ENCODE measurements around the gene TBX10. TPM values are rescaled to one million over a fixed set of nuclear protein-coding genes. Genes with fewer than 3 reads are reported as not detected.
"Not testable (repeated sequence)": the region's sequence is repeated elsewhere in the genome, so short reads cannot be mapped to it uniquely, and the experiment has no call there.

Gene TBX10
- total RNA-seq, 2 experiments from 2014 or later: not detected

- peak; percentile 90 for DNase-seq
- Mint-ChIP-seq H3K27ac (peak within 1 kb of the TSS; percentile 93), H3K4me1 (peaks cover 26% of the 10 kb centered on the region), H3K4me3 (peak within 1 kb of the TSS; percentile 82), H3K27me3 (no peaks in the 10 kb centered on the region), H3K36me3 (ENCODE audit: low read depth) (no peaks in the 10 kb centered on the region), H3K9me3 (no peaks in the 10 kb centered on the region)
- ChIA-PET POLR2A (interaction anchor here (0.7 to 5.6 kb wide), 14 partner anchors 9 to 390 kb away, joined by 3 to 38 read pairs (median 3); partner anchors contain the start of genes ACY3, POLD4 and PPP1CA), CTCF (interaction anchor here (0.7 to 4.3 kb wide), 22 partner anchors 9 to 390 kb away, joined by 3 to 57 read pairs (median 6); partner anchors contain the start of genes ACY3 and PPP1CA)
These were observed 10.0 kb downstream of the TBX10 start, which contains the start of gene NUDT8 for GRCh38 chr11:67629386-67630227. Gene NUDT8, minus strand, starts transcription at chr11:67629937. Its CDS starts 26 bp downstream, at chr11:67629911.

GRCh38 chr11:67628710-67629385 lies 10.7 kb downstream of the TBX10 start:
- H3K9me3 Mint-ChIP-seq: no peaks in the 10 kb centered on the region
- no peaks in the 10 kb centered on the region for H3K27me3 Mint-ChIP-seq
- ChIA-PET POLR2A (interaction anchor here (0.7 to 5.6 kb wide), 9 partner anchors 11 to 275 kb away, joined by 3 to 38 read pairs (median 5); partner anchors contain the start of genes ACY3 and POLD4), CTCF (interaction anchor here (0.7 to 4.3 kb wide), 19 partner anchors 9 to 389 kb away, joined by 3 to 57 read pairs (median 6); partner anchors contain the start of genes ACY3 and PPP1CA)
- H3K27ac Mint-ChIP-seq: peak overlapping the region; percentile 68
- H3K4me1 Mint-ChIP-seq: peaks cover 26% of the 10 kb centered on the region
- H3K4me3 Mint-ChIP-seq: peak overlapping the region; percentile 82
- no peak for DNase-seq
- no peaks in the 10 kb centered on the region for H3K36me3 Mint-ChIP-seq (ENCODE audit: low read depth)

- Mint-ChIP-seq H3K27ac (peak overlapping the region; percentile 35), H3K4me1 (peaks cover 26% of the 10 kb centered on the region), H3K9me3 (no peaks in the 10 kb centered on the region), H3K27me3 (no peaks in the 10 kb centered on the region), H3K4me3 (no peak overlapping the region), H3K36me3 (ENCODE audit: low read depth) (no peaks in the 10 kb centered on the region)
- DNase-seq: no peak
- ChIA-PET CTCF (interaction anchor here (0.8 to 4.3 kb wide), 8 partner anchors 8 to 178 kb away, joined by 3 to 57 read pairs (median 10); no protein-coding TSS in a partner anchor), POLR2A (interaction anchor here (1.1 to 5.6 kb wide), 4 partner anchors 15 to 20 kb away, joined by 3 to 38 read pairs (median 14); no protein-coding TSS in a partner anchor)
These were observed 11.5 kb downstream of the TBX10 start for GRCh38 chr11:67627812-67628624.

DNA sequence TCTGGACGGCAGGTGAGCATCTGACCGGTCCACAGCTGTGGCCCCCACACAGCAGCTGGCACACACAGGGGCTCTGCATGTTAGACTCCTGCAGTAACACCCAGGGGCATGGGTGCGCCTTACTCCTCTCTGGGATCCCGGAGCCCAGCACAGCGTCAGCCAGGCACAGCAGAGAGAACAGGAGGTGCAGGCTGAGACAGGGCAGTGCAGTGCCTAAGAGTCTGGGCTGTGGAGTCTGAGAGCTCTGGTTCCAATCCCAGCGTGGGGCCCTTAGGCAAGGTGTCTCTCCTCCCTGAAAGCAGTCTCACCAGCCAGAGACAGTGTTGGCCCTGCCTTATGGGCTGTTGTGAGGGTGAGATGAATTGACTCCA lies 12.1 kb downstream of the TBX10 start:
- CTCF ChIA-PET: interaction anchor here (1.4 to 1.6 kb wide), 2 partner anchors 9 to 13 kb away, joined by 6 to 7 read pairs; no protein-coding TSS in a partner anchor

DNA sequence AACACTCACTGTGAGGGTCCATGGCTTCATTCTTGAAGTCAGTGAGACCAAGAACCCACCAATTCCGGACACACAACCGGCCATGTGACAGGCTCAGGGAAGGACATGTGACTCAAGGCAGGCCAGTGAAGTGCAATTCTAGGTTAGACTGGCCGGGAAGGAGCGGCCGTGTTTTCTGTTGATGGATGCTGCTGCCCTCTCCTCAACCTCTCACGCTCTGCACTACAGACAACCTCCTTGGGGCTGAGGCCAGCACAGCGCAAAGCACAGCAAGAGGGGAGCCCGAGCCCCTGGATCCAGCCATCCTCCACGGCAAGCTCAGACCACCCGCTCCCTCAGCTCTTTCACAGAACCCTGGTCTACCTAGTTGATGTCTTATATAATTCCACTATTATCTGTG lies 12.6 kb downstream of the TBX10 start:
- DNase-seq: no peak
- ChIA-PET POLR2A (interaction anchor here (1.5 to 2.4 kb wide), 2 partner anchors 10 to 13 kb away, joined by 5 to 12 read pairs; no protein-coding TSS in a partner anchor), CTCF (interaction anchor here (1.4 to 1.6 kb wide), 3 partner anchors 9 to 21 kb away, joined by 3 to 7 read pairs (median 6); no protein-coding TSS in a partner anchor)
- H3K27ac Mint-ChIP-seq: no peak overlapping the region
- no peak overlapping the region for H3K4me3 Mint-ChIP-seq
- peaks cover 25% of the 10 kb centered on the region for H3K4me1 Mint-ChIP-seq
- H3K36me3 Mint-ChIP-seq (ENCODE audit: low read depth): no peaks in the 10 kb centered on the region
- no peaks in the 10 kb centered on the region for H3K27me3 Mint-ChIP-seq
- H3K9me3 Mint-ChIP-seq: no peaks in the 10 kb centered on the region

More for the DNA sequence above, 12.1 kb downstream of the TBX10 start:
- POLR2A ChIA-PET: interaction anchor here (2.4 kb wide), 1 partner anchor 14 kb away, joined by 12 read pairs; no protein-coding TSS in a partner anchor
- H3K4me1 Mint-ChIP-seq: peaks cover 26% of the 10 kb centered on the region
- H3K36me3 Mint-ChIP-seq (ENCODE audit: low read depth): no peaks in the 10 kb centered on the region
- H3K9me3 Mint-ChIP-seq: no peaks in the 10 kb centered on the region
- H3K4me3 Mint-ChIP-seq: no peak overlapping the region
- H3K27me3 Mint-ChIP-seq: no peaks in the 10 kb centered on the region
- DNase-seq: no peak
- H3K27ac Mint-ChIP-seq: no peak overlapping the region

DNA sequence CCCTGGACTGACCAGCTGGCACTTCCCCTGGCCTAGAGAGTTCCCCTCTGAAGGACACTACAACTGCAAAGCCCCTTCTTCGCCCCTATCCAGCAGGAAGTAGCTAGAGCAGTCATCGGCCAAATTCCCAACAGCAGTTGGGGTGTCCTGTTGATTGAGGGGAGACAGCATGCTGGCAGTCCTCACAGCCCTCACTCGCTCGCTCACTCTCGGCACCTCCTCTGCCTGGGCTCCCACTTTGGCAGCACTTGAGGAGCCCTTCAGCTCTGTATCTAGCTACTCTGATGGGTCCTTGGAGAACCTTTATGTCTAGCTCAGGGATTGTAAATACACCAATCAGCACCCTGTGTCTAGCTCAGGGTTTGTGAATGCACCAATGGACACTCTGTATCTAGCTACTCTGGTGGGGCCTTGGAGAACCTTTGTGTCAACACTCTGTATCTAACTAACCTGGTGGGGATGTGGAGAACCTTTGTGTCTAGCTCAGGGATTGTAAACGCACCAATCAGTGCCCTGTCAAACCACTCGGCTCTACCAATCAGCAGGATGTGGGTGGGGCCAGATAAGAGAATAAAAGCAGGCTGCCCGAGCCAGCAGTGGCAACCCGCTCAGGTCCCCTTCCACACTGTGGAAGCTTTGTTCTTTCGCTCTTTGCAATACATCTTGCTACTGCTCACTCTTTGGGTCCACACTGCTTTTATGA lies 13.3 kb downstream of the TBX10 start:
- H3K27me3 Mint-ChIP-seq: not testable (repeated sequence)

DNA sequence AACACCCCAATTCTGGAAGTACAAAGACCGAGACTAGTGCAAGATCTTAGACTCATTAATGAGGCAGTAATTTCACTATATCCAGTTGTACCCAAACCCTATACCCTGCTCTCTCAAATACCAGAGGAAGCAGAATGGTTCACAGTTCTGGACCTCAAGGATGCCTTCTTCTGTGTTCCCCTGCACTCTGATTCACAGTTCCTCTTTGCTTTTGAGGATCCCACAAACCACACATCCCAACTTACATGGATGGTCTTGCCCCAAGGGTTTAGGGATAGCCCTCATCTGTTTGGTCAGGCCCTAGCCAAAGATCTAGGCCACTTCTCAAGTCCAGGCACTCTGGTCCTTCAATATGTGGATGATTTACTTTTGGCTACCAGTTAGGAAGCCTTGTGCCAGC lies 15.8 kb downstream of the TBX10 start:
- CTCF ChIA-PET: interaction anchor here (0.8 to 0.9 kb wide), 2 partner anchors 9 to 10 kb away, joined by 5 to 6 read pairs; no protein-coding TSS in a partner anchor
- H3K9me3 Mint-ChIP-seq; POLR2A ChIA-PET; H3K4me3 Mint-ChIP-seq; H3K27me3 Mint-ChIP-seq; H3K27ac Mint-ChIP-seq; H3K36me3 Mint-ChIP-seq (ENCODE audit: low read depth); DNase-seq: not testable (repeated sequence)
- H3K4me1 Mint-ChIP-seq: peaks cover 12% of the 10 kb centered on the region

More for the DNA sequence above, 13.3 kb downstream of the TBX10 start:
- DNase-seq; H3K4me3 Mint-ChIP-seq; H3K36me3 Mint-ChIP-seq (ENCODE audit: low read depth); H3K27ac Mint-ChIP-seq; H3K9me3 Mint-ChIP-seq: not testable (repeated sequence)
- H3K4me1 Mint-ChIP-seq: peaks cover 23% of the 10 kb centered on the region
- CTCF ChIA-PET: interaction anchor here (1.0 to 1.6 kb wide), 4 partner anchors 8 to 33 kb away, joined by 3 to 7 read pairs (median 4); no protein-coding TSS in a partner anchor
- POLR2A ChIA-PET: interaction anchor here (1.5 to 2.4 kb wide), 2 partner anchors 10 to 12 kb away, joined by 5 to 12 read pairs; no protein-coding TSS in a partner anchor

DNA sequence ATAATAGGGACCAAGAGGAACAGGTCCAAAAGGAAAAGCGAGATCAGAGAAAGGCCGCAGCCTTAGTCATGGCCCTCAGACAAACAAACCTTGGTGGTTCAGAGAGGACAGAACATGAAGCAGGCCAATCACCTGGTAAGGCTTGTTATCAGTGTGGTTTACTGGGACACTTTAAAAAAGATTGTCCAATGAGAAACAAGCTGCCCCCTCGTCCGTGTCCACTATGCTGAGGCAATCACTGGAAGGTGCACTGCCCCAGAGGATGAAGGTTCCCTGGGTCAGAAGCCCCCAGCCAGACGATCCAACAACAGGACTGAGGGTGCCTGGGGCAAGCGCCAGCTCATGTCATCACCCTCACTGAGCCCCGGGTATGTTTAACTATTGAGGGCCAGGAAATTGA lies 16.7 kb downstream of the TBX10 start:
- CTCF ChIA-PET: interaction anchor here (0.8 kb wide), 1 partner anchor 9 kb away, joined by 5 read pairs; no protein-coding TSS in a partner anchor
- H3K27ac Mint-ChIP-seq; H3K4me1 Mint-ChIP-seq; DNase-seq; H3K27me3 Mint-ChIP-seq; H3K9me3 Mint-ChIP-seq; POLR2A ChIA-PET; H3K4me3 Mint-ChIP-seq; H3K36me3 Mint-ChIP-seq (ENCODE audit: low read depth): not testable (repeated sequence)

- CTCF ChIA-PET; H3K36me3 Mint-ChIP-seq (ENCODE audit: low read depth); POLR2A ChIA-PET; H3K4me1 Mint-ChIP-seq; H3K27me3 Mint-ChIP-seq; H3K4me3 Mint-ChIP-seq; H3K27ac Mint-ChIP-seq; DNase-seq; H3K9me3 Mint-ChIP-seq: not testable (repeated sequence)
These were observed 17.6 kb downstream of the TBX10 start for GRCh38 chr11:67621928-67622327.

DNA sequence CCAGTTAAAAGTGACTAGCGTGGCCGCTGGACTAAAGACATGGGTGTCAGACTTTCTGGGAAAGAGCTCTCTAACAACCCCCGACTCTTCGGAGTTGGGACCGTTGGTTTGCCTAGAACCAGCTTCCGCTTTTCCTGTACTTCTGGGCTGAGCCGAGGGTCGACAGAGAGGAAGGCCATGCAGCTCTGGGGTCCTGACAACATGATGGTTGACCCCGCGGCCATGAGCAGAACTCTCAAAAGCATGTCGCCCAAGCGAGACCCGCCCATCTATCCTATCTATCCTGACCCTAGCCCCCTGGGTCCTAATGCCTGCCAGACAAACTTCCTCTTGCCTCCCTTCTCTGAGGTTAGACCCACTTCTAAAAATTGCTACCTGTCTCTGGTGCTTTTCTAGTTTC lies 18.9 kb downstream of the TBX10 start:
- H3K27ac Mint-ChIP-seq; H3K4me1 Mint-ChIP-seq; POLR2A ChIA-PET; DNase-seq; H3K36me3 Mint-ChIP-seq (ENCODE audit: low read depth); H3K4me3 Mint-ChIP-seq; H3K27me3 Mint-ChIP-seq; H3K9me3 Mint-ChIP-seq: not testable (repeated sequence)
- CTCF ChIA-PET: interaction anchor here (2.1 kb wide), 1 partner anchor 9 kb away, joined by 10 read pairs; the partner anchor contains the start of gene NUDT8

- peaks cover 11% of the 10 kb centered on the region for H3K4me1 Mint-ChIP-seq
- H3K36me3 Mint-ChIP-seq (ENCODE audit: low read depth); H3K9me3 Mint-ChIP-seq; H3K27me3 Mint-ChIP-seq; H3K4me3 Mint-ChIP-seq; H3K27ac Mint-ChIP-seq; DNase-seq; POLR2A ChIA-PET: not testable (repeated sequence)
- CTCF ChIA-PET: interaction anchor here (2.1 kb wide), 1 partner anchor 9 kb away, joined by 10 read pairs; the partner anchor contains the start of gene NUDT8
These were observed 19.6 kb downstream of the TBX10 start for GRCh38 chr11:67619683-67620618.
